ENCODE data around the gene TPP1. TPM values are rescaled to one million over a fixed set of nuclear protein-coding genes. Genes with fewer than 3 reads are reported as not detected.

TPP1 gene
- total and polyA plus RNA-seq, 5 experiments from 2014 or later = 84.8 to 130 (median 107) TPM

Other genes with a start within 250 kb of the TPP1 start
- 10 to 100 TPM; 54.8 to 62.0 TPM for gene SMPD1, start 228.9 kb downstream of the TPP1 start, total RNA-seq
- 10 to 100 TPM; 22.4 to 32.6 (median 31.7) TPM for gene SMPD1, start 228.9 kb downstream of the TPP1 start, polyA plus RNA-seq
- 100 to 1,000 TPM; 135 to 141 TPM for gene APBB1, start 200.3 kb downstream of the TPP1 start, total RNA-seq
- 100 to 1,000 TPM; 115 to 196 (median 146) TPM for gene APBB1, start 200.3 kb downstream of the TPP1 start, polyA plus RNA-seq
- 1 to 10 TPM; 1.6 to 1.7 TPM for gene HPX, start 178.4 kb downstream of the TPP1 start, total RNA-seq
- gene HPX, start 178.4 kb downstream of the TPP1 start, polyA plus RNA-seq = not detected
- gene TRIM3, start 145.5 kb downstream of the TPP1 start, total RNA-seq = 10 to 100 TPM; 20.7 to 25.9 TPM
- 1 to 10 TPM; 1.2 to 2.4 (median 1.8) TPM for gene TRIM3, start 145.5 kb downstream of the TPP1 start, polyA plus RNA-seq
- 10 to 100 TPM; 54.6 to 56.1 TPM for gene ARFIP2, start 138.1 kb downstream of the TPP1 start, total RNA-seq
- gene ARFIP2, start 138.1 kb downstream of the TPP1 start, polyA plus RNA-seq = 10 to 100 TPM; 31.1 to 43.8 (median 38.3) TPM
- gene TIMM10B, start 137.9 kb downstream of the TPP1 start, total RNA-seq = 10 to 100 TPM; 69.2 to 71.5 TPM
- 10 to 100 TPM; 30.5 to 42.7 (median 30.9) TPM for gene TIMM10B, start 137.9 kb downstream of the TPP1 start, polyA plus RNA-seq
- 10 to 100 TPM; 62.4 to 62.8 TPM for gene DNHD1, start 122.1 kb downstream of the TPP1 start, total RNA-seq
- 1 to 10 TPM; 1.0 to 1.9 (median 1.1) TPM for gene DNHD1, start 122.1 kb downstream of the TPP1 start, polyA plus RNA-seq
- 10 to 100 TPM; 35.3 to 35.7 TPM for gene RRP8, start 15.8 kb downstream of the TPP1 start, total RNA-seq
- 10 to 100 TPM; 17.8 to 25.9 (median 20.9) TPM for gene RRP8, start 15.8 kb downstream of the TPP1 start, polyA plus RNA-seq
- gene ILK, start 15.6 kb downstream of the TPP1 start, total RNA-seq = 10 to 100 TPM; 88.5 to 93.5 TPM
- 10 to 100 TPM; 63.7 to 72.5 (median 68.5) TPM for gene ILK, start 15.6 kb downstream of the TPP1 start, polyA plus RNA-seq
- gene TAF10, start 7.2 kb downstream of the TPP1 start, total RNA-seq = 100 to 1,000 TPM; 107 to 116 TPM
- gene TAF10, start 7.2 kb downstream of the TPP1 start, polyA plus RNA-seq = 100 to 1,000 TPM; 247 to 332 (median 249) TPM
- 10 to 100 TPM; 14.4 to 14.9 TPM for gene DCHS1, start 36.4 kb upstream of the TPP1 start, total RNA-seq
- 1 to 10 TPM; 2.2 to 6.1 (median 2.9) TPM for gene DCHS1, start 36.4 kb upstream of the TPP1 start, polyA plus RNA-seq
- gene MRPL17, start 63.9 kb upstream of the TPP1 start, total RNA-seq = 10 to 100 TPM; 27.5 to 30.1 TPM
- gene MRPL17, start 63.9 kb upstream of the TPP1 start, polyA plus RNA-seq = 10 to 100 TPM; 16.2 to 23.6 (median 16.5) TPM
- not detected for gene OR2AG2, start 152.6 kb upstream of the TPP1 start, total RNA-seq
- gene OR2AG2, start 152.6 kb upstream of the TPP1 start, polyA plus RNA-seq = not detected
- not detected for gene OR2AG1, start 163.6 kb upstream of the TPP1 start, total RNA-seq
- gene OR2AG1, start 163.6 kb upstream of the TPP1 start, polyA plus RNA-seq = not detected
- not detected for gene OR6A2, start 180.3 kb upstream of the TPP1 start, total RNA-seq
- not detected for gene OR6A2, start 180.3 kb upstream of the TPP1 start, polyA plus RNA-seq
- not detected for gene OR10A5, start 226.3 kb upstream of the TPP1 start, total RNA-seq
- not detected for gene OR10A5, start 226.3 kb upstream of the TPP1 start, polyA plus RNA-seq
- not detected for gene OR10A2, start 243.6 kb upstream of the TPP1 start, total RNA-seq
- not detected for gene OR10A2, start 243.6 kb upstream of the TPP1 start, polyA plus RNA-seq